ENCODE measurements around the gene CNDP2.
"Not testable (repeated sequence)": the region's sequence is repeated elsewhere in the genome, so short reads cannot be mapped to it uniquely, and the experiment has no call there.

CNDP2 gene

GRCh38 chr18:74519320-74520095 is 23.3 kb downstream of the CNDP2 start:
- no peak for DNase-seq

- DNase-seq: no peak
These were observed 24.1 kb downstream of the CNDP2 start for GRCh38 chr18:74520096-74520833.

GRCh38 chr18:74521068-74521725 is 25.0 kb downstream of the CNDP2 start:
- DNase-seq: no peak

- DNase-seq: no peak
These were observed 26.7 kb downstream of the CNDP2 start for GRCh38 chr18:74522635-74523548.

GRCh38 chr18:74524097-74524496 is 27.9 kb downstream of the CNDP2 start:
- no peak for DNase-seq

- DNase-seq: not testable (repeated sequence)
These were observed 28.8 kb downstream of the CNDP2 start for GRCh38 chr18:74524915-74525314.

- DNase-seq: no peak
These were observed 29.6 kb downstream of the CNDP2 start for GRCh38 chr18:74525741-74526140.

- DNase-seq: no peak
These were observed 30.3 kb downstream of the CNDP2 start for GRCh38 chr18:74526488-74526887.

- peak; percentile 25 for DNase-seq
These were observed 32.3 kb downstream of the CNDP2 start for GRCh38 chr18:74528478-74528877.

- DNase-seq: no peak
These were observed 32.8 kb downstream of the CNDP2 start for GRCh38 chr18:74528913-74529312.

- no peak for DNase-seq
These were observed 33.2 kb downstream of the CNDP2 start for GRCh38 chr18:74529378-74529777.

GRCh38 chr18:74529811-74530583 is 33.8 kb downstream of the CNDP2 start:
- DNase-seq: no peak

- no peak for DNase-seq
These were observed 34.4 kb downstream of the CNDP2 start for GRCh38 chr18:74530584-74530862.

- DNase-seq: no peak
These were observed 34.9 kb downstream of the CNDP2 start for GRCh38 chr18:74531043-74531442.

GRCh38 chr18:74532511-74533025 is 36.4 kb downstream of the CNDP2 start:
- no peak for DNase-seq

GRCh38 chr18:74533666-74534065 is 37.5 kb downstream of the CNDP2 start:
- no peak for DNase-seq

- DNase-seq: no peak
These were observed 38.2 kb downstream of the CNDP2 start, which contains the start of gene CNDP1 for GRCh38 chr18:74534150-74534969. Gene CNDP1 (plus strand): TSS chr18:74534500. CDS start chr18:74534668, 168 bp downstream.

- peak; percentile 94 for DNase-seq
These were observed 39.0 kb downstream of the CNDP2 start for GRCh38 chr18:74534981-74535649.

- DNase-seq: no peak
These were observed 43.1 kb downstream of the CNDP2 start for GRCh38 chr18:74539289-74539688.
